ENCODE measurements around the gene ERC1. TPM values are rescaled to one million over a fixed set of nuclear protein-coding genes. Genes with fewer than 3 reads are reported as not detected.

ERC1 gene
- total and polyA plus RNA-seq, 9 of the 15 experiments (the other 6 are each of a cell fraction or from before 2014, with no cell fraction given): 0.74 to 11.8 (median 4.8) TPM

- no peak for TF ChIP-seq NCOA2 (IDR thresholded peaks at IDR 0.05; ENCODE audit: partially characterized antibody in 2 of 2)
- no peak for TF ChIP-seq POLR2AphosphoS5 (IDR thresholded peaks at IDR 0.05; ENCODE audit: control insufficient read depth, insufficient read depth, low read depth, low read length)
Observed at GRCh38 chr12:1456885-1457284, 465.9 kb downstream of the ERC1 start (continued).

GRCh38 chr12:1457901-1458300 is 466.9 kb downstream of the ERC1 start:
- no peaks in the 10 kb centered on the region for H4K20me1 ChIP-seq (replicated peaks; ENCODE audit: control insufficient read depth, insufficient read depth, low read length)
- H3K27ac ChIP-seq (ENCODE audit: extremely low read depth, low read depth, low read length): no peak overlapping the region
- no TSS peak for BruUV-seq (replicated peaks)
- no peaks in the 10 kb centered on the region for H3K27me3 ChIP-seq (ENCODE audit: control insufficient read depth in 2 of 2, insufficient read depth in 2 of 2, low read length in 2 of 2)
- 100% methylated on average over 1 of the region's 1 CpG for WGBS (ENCODE audit: insufficient coverage, low coverage, missing lambda C conversion rate)
- POLR2A ChIA-PET: interaction anchor here (1.0 kb wide), 1 partner anchor 16 kb away, joined by 3 read pairs; no protein-coding TSS in a partner anchor
- FAIRE-seq: no peak
- H3K4me2 ChIP-seq (ENCODE audit: insufficient read depth, low read length): no peak overlapping the region
- H3K79me2 ChIP-seq (ENCODE audit: control insufficient read depth, insufficient read depth, low read length): no peaks in the 10 kb centered on the region
- CTCF ChIA-PET (ENCODE audit: low intra/inter-chr PET ratio): no interaction called here
- H3K4me3 ChIP-seq: no peak overlapping the region
- no peaks in the 10 kb centered on the region; the same call in 1 of the 2 replicates for H3K9me3 ChIP-seq (replicated peaks; ENCODE audit: control insufficient read depth, insufficient read depth, low read depth, low read length)
- H3K4me1 ChIP-seq (replicated peaks in 1 of 2; ENCODE audit: control insufficient read depth in 2 of 2, insufficient read depth in 2 of 2, low read length in 2 of 2): peaks cover 0 to 6% of the 10 kb centered on the region in 2 experiments; a peak in 2 of 5 replicates
- in situ Hi-C loops (cut with MboI): no loop called here
- no peak for ATAC-seq
- no peak overlapping the region for H3K9ac ChIP-seq (ENCODE audit: insufficient read depth in 1 of 2, low read depth in 2 of 2, low read length in 2 of 2)
- no peaks in the 10 kb centered on the region for H3K36me3 ChIP-seq (ENCODE audit: control insufficient read depth, insufficient read depth, low read length)
- H3K9me1 ChIP-seq (ENCODE audit: control insufficient read depth, insufficient read depth, low read length): no peaks in the 10 kb centered on the region
- no peak for DNase-seq (ENCODE audit: extremely low read depth in 1 of 4, low spot score in 3 of 4)
- H2AFZ ChIP-seq (ENCODE audit: low read depth, low read length): no peak overlapping the region
- intact Hi-C loops (cut with micrococcal nuclease): no loop called here
- no peak for TF ChIP-seq HES1 (IDR thresholded peaks at IDR 0.05; ENCODE audit: low read depth)
- no peak for TF ChIP-seq STAT5A (IDR thresholded peaks at IDR 0.05; ENCODE audit: borderline replicate concordance, low read length)
- TF ChIP-seq KHSRP (IDR thresholded peaks at IDR 0.05): no peak
- TF ChIP-seq GTF2E2 (tag; IDR thresholded peaks at IDR 0.05): no peak
- TF ChIP-seq NR1H2 (CRISPR knock-in tag; IDR thresholded peaks at IDR 0.05): no peak
- TF ChIP-seq MTA3 (IDR thresholded peaks at IDR 0.05; ENCODE audit: borderline replicate concordance): no peak
- no peak for TF ChIP-seq ZNF518B (CRISPR knock-in tag; IDR thresholded peaks at IDR 0.05)
- TF ChIP-seq OTX1 (CRISPR knock-in tag; IDR thresholded peaks at IDR 0.05): no peak
- TF ChIP-seq CREBBP (IDR thresholded peaks at IDR 0.05; ENCODE audit: low read depth, low read length): no peak
- TF ChIP-seq ATF6 (CRISPR knock-in tag; IDR thresholded peaks at IDR 0.05): no peak
- no peak for TF ChIP-seq MTA2 (IDR thresholded peaks at IDR 0.05; ENCODE audit: low read depth)

Data from K562 (cell line).